Stimulated activated naive B cell treated with anti-CD40 and anti-IgM and Interleukin-4, amounts not matched to agents 10 μg/mL and 1 μg/mL and 100 μg/mL, for 72 hours (primary cell): Measurements from ENCODE around the gene FLT4.

Experiments used
- ATAC-seq, 2 donors: fragments of 150-1000 bp; cut with Tn5 transposase; replicated peaks; 2 replicates each; pipeline ENCODE4 v1.10.0; 2021; ENCODE audit warnings: moderate library complexity in 1 of 2
- DNase-seq: peaks from one replicate; pipeline ENCODE4 v3.0.0; 2021
- H3K27ac Mint-ChIP-seq: one replicate; pipeline ENCODE4 v1.8.0; 2022; ENCODE audit warnings: mild to moderate bottlenecking, mixed read lengths
- H3K27me3 Mint-ChIP-seq, 2 donors: one replicate each; pipeline ENCODE4 v1.8.0; 2022; ENCODE audit warnings: mixed read lengths in 2 of 2
- H3K36me3 Mint-ChIP-seq, 2 donors: one replicate each; pipeline ENCODE4 v1.8.0; 2022; ENCODE audit warnings: mixed read lengths in 2 of 2, mild to moderate bottlenecking in 1 of 2
- H3K4me1 Mint-ChIP-seq, 2 donors: one replicate each; pipeline ENCODE4 v1.8.0; 2022; ENCODE audit warnings: mixed read lengths in 2 of 2, mild to moderate bottlenecking in 1 of 2
- H3K4me3 Mint-ChIP-seq, 2 donors: one replicate each; pipeline ENCODE4 v1.8.0; 2022; ENCODE audit warnings: mild to moderate bottlenecking in 2 of 2, mixed read lengths in 2 of 2, moderate library complexity in 1 of 2
- H3K9me3 Mint-ChIP-seq, 2 donors: one replicate each; pipeline ENCODE4 v1.8.0; 2022; ENCODE audit warnings: mixed read lengths in 2 of 2, mild to moderate bottlenecking in 1 of 2

The FLT4 gene

DNA sequence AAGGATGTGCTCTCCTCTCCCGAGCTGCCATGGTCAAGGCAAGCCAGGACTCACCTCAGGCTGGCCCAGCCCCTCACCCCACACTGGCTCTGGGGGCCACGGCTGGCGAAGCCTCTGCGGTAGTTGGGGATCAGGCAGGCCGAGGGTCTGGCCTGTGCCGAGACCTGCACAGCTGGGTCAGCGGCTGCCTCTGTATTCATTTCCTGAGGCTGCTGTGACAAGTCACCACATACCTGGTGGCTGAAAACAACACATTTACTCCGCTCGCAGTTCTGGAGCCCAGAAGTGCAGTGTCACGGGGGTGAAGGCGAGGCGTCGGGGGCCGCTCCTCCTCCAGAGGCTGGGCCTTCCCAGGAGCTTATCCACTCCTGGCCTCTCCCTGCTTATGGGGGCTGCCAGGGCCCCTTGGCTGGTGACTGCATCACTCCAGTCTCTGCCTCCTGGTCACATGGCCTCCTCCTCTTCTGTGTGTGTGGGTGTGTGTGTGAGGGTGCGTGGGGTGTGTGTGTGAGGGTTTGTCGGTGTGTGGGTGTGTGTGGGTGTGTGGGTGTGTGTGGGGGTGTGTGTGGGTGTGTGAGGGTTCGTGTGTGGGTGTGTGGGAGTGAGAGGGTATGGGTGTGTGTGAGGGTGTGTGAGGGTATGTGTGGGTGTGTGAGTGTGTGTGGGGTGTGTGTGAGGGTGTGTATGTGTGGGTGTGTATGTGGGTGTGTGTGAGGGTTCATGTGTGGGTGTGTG is 54.9 kb downstream of the FLT4 start:
- Mint-ChIP-seq H3K27ac (no peak overlapping the region), H3K27me3 (peaks cover 30 to 36% of the 10 kb centered on the region in 2 donors), H3K4me3 (no peak overlapping the region), H3K4me1 (peaks cover 0 to 3% of the 10 kb centered on the region in 2 donors), H3K9me3 (peaks cover 0 to 2% of the 10 kb centered on the region in 2 donors), H3K36me3 (no peaks in the 10 kb centered on the region)
- no peak for DNase-seq
- no peak for ATAC-seq

GRCh38 chr5:180593446-180594206 is 55.8 kb downstream of the FLT4 start:
- Mint-ChIP-seq H3K27me3 (peaks cover 37 to 45% of the 10 kb centered on the region in 2 donors), H3K9me3 (peaks cover 0 to 2% of the 10 kb centered on the region in 2 donors), H3K4me3 (no peak overlapping the region), H3K4me1 (peaks cover 0 to 3% of the 10 kb centered on the region in 2 donors), H3K36me3 (no peaks in the 10 kb centered on the region), H3K27ac (no peak overlapping the region)
- ATAC-seq (no peak), DNase-seq (no peak)

- ATAC-seq (no peak), DNase-seq (no peak)
- Mint-ChIP-seq H3K4me3 (no peak overlapping the region), H3K36me3 (no peaks in the 10 kb centered on the region), H3K9me3 (peaks cover 0 to 2% of the 10 kb centered on the region in 2 donors), H3K4me1 (peaks cover 0 to 3% of the 10 kb centered on the region in 2 donors), H3K27ac (no peak overlapping the region), H3K27me3 (peaks cover 43 to 50% of the 10 kb centered on the region in 2 donors)
Measured at GRCh38 chr5:180592176-180592575, 57.2 kb downstream of the FLT4 start.

- H3K27ac Mint-ChIP-seq = no peak within 1 kb of the TSS
- DNase-seq (no peak), ATAC-seq (no peak)
- peaks cover 0 to 2% of the 10 kb centered on the region in 2 donors for H3K9me3 Mint-ChIP-seq
- H3K27me3 Mint-ChIP-seq = peaks cover 43 to 50% of the 10 kb centered on the region in 2 donors
- no peaks in the 10 kb centered on the region for H3K36me3 Mint-ChIP-seq
- no peak within 1 kb of the TSS for H3K4me3 Mint-ChIP-seq
- peaks cover 0 to 3% of the 10 kb centered on the region in 2 donors for H3K4me1 Mint-ChIP-seq
Measured at GRCh38 chr5:180591311-180591887, 58.0 kb downstream of the FLT4 start, which contains the start of gene SCGB3A1. Gene SCGB3A1, minus strand, starts transcription at chr5:180591499. Its CDS starts 37 bp downstream, at chr5:180591462.

DNA sequence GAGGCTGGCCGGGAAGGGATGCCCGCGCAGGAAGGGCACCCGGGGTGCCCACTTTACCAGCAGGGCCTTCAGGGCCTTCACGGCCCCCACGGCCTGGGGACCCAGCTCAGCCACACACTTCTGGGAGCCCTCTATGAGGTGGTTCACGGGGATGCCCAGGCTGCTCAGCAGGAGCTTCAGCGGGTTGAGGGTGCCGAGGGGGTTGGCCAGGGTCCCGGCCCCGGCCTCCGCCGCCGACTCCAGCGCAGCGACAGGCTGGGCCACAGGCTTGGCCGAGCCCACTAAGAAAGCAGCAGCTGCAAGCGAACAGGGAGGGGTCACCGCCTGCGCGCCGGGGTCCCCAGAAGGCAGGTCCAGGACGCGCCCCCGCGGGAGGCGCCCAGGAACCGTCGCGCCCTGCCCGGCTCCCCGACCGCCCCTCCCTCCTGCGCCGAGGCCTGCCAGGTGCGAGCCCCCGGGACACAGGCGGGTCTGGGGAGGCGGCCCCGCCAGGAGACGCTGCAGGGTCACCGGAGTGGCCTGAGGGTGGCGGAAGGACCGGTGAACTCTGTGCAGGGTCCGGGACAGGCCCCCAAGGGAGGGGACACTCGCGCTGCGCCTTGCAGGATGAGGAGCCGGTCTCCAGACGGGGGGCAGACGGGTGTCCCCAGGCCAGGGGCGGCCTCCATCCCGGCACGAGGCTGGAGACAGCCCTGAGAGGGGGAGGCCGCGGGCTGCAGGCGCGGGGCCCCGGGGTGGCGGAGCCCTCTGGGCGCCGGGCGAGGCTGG is 58.7 kb downstream of the FLT4 start:
- peaks cover 0 to 2% of the 10 kb centered on the region in 2 donors for H3K9me3 Mint-ChIP-seq
- DNase-seq (no peak), ATAC-seq (no peak)
- peaks cover 0 to 3% of the 10 kb centered on the region in 2 donors for H3K4me1 Mint-ChIP-seq
- no peak overlapping the region for H3K4me3 Mint-ChIP-seq
- no peak overlapping the region for H3K27ac Mint-ChIP-seq
- H3K27me3 Mint-ChIP-seq = peaks cover 43 to 50% of the 10 kb centered on the region in 2 donors
- H3K36me3 Mint-ChIP-seq = no peaks in the 10 kb centered on the region

DNA sequence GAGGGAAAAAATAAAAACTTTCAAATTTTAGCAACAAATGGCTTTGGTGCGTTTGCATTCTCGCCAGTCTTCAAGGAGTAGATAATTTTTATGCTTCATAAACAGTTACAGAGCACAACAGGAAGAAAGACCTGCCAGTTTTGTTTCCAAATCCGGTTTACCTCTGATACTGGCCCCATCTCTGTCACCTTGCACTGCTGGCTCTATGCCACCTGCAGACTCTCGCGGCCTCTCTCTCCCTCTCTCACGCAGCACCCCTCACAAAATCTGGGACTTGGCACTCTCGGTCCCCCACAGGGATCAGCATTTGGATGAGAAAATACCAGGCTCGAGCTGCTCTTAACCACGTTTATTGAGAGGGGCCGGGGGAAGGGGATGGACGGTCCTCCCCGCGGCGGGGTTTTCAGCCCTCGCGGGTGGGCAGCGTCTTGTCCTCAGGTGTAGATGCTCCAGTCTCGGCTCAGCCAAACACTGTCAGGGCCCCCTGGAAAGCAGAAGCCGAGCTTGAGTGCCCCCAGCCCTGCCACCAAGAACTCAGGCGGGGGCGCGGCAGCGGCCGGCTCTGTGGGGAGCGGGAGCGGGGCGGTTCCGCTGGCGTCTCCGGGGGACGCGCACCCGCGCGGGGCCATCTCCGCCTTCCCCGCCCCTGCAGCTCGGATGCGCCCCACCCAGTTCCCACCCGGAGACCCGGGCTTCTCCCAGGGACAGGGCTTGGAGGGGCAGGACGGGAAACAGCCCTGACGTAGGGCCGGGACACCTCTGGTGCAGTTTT is 59.4 kb downstream of the FLT4 start:
- Mint-ChIP-seq H3K4me1 (peaks cover 0 to 3% of the 10 kb centered on the region in 2 donors), H3K27ac (no peak overlapping the region), H3K9me3 (peaks cover 0 to under 1% of the 10 kb centered on the region in 2 donors), H3K36me3 (no peaks in the 10 kb centered on the region), H3K4me3 (no peak overlapping the region), H3K27me3 (peaks cover 43 to 50% of the 10 kb centered on the region in 2 donors)
- no peak for DNase-seq
- ATAC-seq = no peak

- H3K4me1 Mint-ChIP-seq = no peaks in the 10 kb centered on the region
- H3K9me3 Mint-ChIP-seq = peaks cover 4% of the 10 kb centered on the region in 2 donors
Measured at GRCh38 chr5:180586870-180587269, 62.5 kb downstream of the FLT4 start.

DNA sequence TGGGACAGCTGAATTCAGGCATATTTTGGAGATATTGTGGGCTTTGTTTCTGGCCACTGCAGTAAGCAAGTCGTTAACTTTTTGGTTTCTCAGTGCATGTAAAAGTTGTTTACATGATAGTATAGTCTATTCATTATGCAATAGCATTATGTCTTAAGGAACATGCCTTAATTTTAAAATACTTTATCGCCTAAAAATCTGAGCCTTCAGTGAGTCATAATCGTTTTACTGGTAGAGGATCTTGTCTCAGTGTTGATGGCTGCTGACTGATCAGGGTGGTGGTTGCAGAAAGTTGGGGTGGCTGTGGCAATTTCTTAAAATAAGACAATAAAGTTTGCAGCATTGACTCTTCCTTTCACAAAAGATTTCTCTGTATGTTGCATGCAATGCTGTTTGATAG is 63.2 kb downstream of the FLT4 start:
- no peak overlapping the region for H3K27ac Mint-ChIP-seq
- no peak for ATAC-seq
- peaks cover 4% of the 10 kb centered on the region in 2 donors for H3K9me3 Mint-ChIP-seq
- no peak for DNase-seq
- no peak overlapping the region for H3K4me3 Mint-ChIP-seq
- peaks cover 18 to 27% of the 10 kb centered on the region in 2 donors for H3K27me3 Mint-ChIP-seq
- H3K4me1 Mint-ChIP-seq = no peaks in the 10 kb centered on the region
- no peaks in the 10 kb centered on the region for H3K36me3 Mint-ChIP-seq

More at GRCh38 chr5:180586870-180587269, 62.5 kb downstream of the FLT4 start:
- ATAC-seq (no peak), DNase-seq (no peak)
- Mint-ChIP-seq H3K4me3 (no peak overlapping the region), H3K27ac (no peak overlapping the region), H3K27me3 (peaks cover 18 to 28% of the 10 kb centered on the region in 2 donors), H3K36me3 (no peaks in the 10 kb centered on the region)

GRCh38 chr5:180583738-180584137 is 65.7 kb downstream of the FLT4 start:
- Mint-ChIP-seq H3K4me1 (no peaks in the 10 kb centered on the region), H3K9me3 (peaks cover 4% of the 10 kb centered on the region in 2 donors), H3K36me3 (peaks cover 0 to under 1% of the 10 kb centered on the region in 2 donors), H3K27me3 (peaks cover 6 to 7% of the 10 kb centered on the region in 2 donors), H3K27ac (no peak overlapping the region), H3K4me3 (no peak overlapping the region)
- DNase-seq (no peak), ATAC-seq (no peak)

GRCh38 chr5:180580681-180581080 is 68.7 kb downstream of the FLT4 start:
- Mint-ChIP-seq H3K36me3 (peaks cover 13 to 23% of the 10 kb centered on the region in 2 donors), H3K27ac (no peak overlapping the region), H3K9me3 (peaks cover 4% of the 10 kb centered on the region in 2 donors), H3K27me3 (no peaks in the 10 kb centered on the region), H3K4me1 (no peaks in the 10 kb centered on the region), H3K4me3 (no peak overlapping the region)
- ATAC-seq (no peak), DNase-seq (no peak)

DNA sequence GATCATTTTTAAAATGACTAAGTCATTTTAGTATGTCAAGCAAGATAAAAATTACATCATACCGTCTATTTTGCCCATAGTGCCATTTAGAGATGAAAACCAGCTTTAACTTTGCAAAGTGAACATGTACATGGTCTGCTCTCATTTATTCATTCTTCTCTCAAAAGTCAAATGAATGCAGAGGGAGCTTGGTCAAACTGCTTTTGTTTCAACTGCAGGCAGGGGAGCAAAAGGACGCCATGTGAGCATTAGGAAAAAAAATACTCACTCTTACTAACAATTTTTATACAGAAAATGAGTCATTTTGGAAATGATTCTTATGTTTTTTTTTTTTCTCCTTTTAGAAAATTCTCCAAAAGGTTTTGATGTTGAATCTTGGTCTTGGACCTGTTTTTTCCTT is 73.8 kb downstream of the FLT4 start:
- DNase-seq (no peak), ATAC-seq (no peak)
- Mint-ChIP-seq H3K27ac (no peak overlapping the region), H3K36me3 (peaks cover 30 to 52% of the 10 kb centered on the region in 2 donors), H3K4me1 (no peaks in the 10 kb centered on the region), H3K4me3 (no peak overlapping the region), H3K27me3 (no peaks in the 10 kb centered on the region), H3K9me3 (no peaks in the 10 kb centered on the region)

DNA sequence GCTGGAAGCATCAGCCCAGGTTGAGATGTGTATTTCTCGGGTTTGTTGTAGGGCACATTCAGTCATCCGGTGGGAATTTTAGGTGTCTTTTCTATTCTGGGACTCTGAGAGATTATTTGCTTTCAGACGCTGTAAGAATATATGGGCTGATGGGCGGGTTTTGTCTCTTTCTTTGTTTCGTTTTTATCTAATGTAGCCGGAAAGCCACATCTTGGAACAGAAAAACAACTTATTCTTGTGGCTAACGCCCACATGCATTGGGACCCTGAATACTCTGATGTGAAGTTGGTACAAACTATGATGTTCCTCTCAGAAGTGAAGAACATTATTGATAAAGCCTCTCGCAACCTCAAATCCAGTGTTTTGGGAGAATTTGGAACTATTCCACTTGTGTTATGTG is 80.5 kb downstream of the FLT4 start:
- ATAC-seq (no peak), DNase-seq (no peak)
- Mint-ChIP-seq H3K27ac (no peak overlapping the region), H3K36me3 (peaks cover 32 to 42% of the 10 kb centered on the region in 2 donors), H3K4me1 (peaks cover 0 to 2% of the 10 kb centered on the region in 2 donors), H3K9me3 (no peaks in the 10 kb centered on the region), H3K4me3 (no peak overlapping the region), H3K27me3 (no peaks in the 10 kb centered on the region)

- no peak overlapping the region for H3K27ac Mint-ChIP-seq
Measured at GRCh38 chr5:180563994-180564393, 85.4 kb downstream of the FLT4 start.

More at GRCh38 chr5:180563994-180564393, 85.4 kb downstream of the FLT4 start:
- Mint-ChIP-seq H3K4me3 (no peak overlapping the region), H3K9me3 (no peaks in the 10 kb centered on the region), H3K36me3 (peaks cover 43 to 48% of the 10 kb centered on the region in 2 donors), H3K27me3 (no peaks in the 10 kb centered on the region), H3K4me1 (peaks cover 3 to 8% of the 10 kb centered on the region in 2 donors)
- DNase-seq (no peak), ATAC-seq (no peak)
